Endothelial cell of hepatic sinusoid (primary cell): Measurements from ENCODE around the gene TUSC7.

ENCODE experiments used
- in situ Hi-C: cut with HindIII; loops from 2 replicates; pipeline ENCODE4 v1.10.0; 2017; ENCODE audit warnings: low sequenced_read_pairs

The TUSC7 gene

DNA sequence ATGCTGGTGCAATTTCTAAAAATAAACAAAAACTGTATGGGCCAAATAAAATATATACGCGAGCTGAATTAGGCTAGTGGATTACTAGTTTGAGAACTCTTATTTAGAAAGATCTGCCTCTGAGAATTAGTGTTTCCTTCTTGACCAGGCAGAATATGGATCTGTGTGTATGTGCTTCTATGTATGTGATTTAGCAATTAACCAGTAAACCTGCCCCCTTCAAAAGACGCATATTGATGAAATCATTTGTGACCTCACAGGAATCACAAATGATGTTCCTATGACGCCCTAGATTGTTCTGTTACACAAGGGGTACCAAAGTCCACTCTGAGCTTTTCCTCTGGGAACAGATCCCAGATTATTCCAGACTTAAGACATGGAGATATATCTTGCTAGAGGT lies at the start of gene TUSC7:
TUSC7 (plus strand) TSS at position 301 of the 400 bp plus-strand sequence.
- in situ Hi-C loops = no loop called here

DNA sequence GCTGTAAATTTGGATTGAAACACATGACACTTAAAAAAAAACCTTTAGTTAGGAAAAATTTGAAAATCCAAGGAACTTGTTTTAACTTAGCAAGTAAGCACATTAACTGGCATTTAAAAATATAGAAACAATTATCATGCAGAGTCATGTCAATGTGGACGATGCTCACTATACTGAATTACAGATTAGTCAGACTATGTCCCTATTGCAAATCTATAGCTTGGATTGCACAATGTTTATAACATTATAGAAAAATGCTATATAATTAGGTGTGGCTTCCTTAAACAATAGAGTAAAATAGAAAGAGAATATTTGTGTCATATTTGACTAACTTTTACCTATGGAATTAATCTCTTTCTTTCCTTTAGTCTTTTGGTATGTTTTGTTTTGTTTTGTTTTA lies 48.4 kb upstream of the TUSC7 start:
- in situ Hi-C loops = no loop called here

DNA sequence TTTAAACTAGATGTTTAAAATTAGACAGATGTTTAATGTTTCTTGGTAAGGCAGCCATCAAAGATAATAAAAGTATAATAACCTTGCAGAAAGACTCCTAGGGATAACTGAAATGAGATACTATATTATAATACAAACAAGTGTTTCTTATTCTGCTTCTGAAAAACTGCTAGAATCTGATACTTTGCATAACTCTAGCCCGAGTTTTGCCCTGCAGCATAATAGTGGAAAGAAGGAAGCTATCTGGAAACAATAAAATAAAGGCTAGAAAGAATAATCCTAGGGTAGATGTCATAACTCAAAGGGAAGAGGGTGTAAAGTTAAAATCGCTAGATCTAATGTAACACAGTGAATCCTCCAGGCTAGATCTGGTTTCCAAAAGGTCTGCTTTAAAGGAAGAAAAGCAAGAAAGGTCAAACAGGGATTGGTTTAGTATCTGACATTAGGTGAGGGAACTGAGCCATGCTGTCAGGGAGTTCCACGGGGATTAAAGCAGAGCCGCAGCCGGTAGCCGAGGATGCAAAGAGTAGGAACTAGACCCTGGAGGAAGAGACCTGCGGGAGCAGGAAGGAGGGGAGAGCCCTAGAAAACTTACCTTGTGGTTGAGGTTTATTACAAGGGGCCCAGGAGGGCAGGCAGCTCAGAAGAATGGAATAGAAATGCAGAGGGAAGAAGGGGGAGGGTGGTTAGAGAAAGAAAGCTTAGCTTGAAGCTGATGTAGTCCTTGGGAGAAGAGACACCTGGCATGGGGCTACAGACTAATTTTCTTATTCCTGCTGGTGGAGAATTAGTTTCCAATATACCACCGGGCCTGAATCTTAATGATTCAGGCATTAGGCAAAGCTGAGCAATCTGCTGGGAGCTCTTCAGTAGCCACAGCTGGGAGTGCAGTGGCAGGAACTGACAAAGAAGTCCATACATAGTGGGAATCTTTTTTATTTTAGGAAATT lies 46.1 kb upstream of the TUSC7 start:
- in situ Hi-C loops = no loop called here

DNA sequence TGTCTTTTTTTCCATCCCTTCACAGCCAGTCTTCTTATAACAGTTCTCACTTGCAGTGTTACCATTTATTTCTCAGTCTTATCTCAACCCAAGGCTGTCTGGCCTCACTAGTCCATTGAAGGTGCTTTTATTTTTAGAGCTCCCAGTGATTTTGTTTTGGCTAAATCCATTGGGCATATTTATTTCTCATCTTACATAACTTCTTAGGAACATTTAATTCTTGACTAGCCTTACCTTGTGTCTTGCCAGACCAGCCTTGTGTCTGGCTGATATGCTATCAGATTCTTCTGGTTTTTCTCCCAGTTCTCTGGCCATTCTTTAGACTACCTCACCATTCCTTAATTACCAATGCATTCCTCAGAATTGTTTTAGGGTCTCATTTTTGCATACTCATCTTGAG lies 42.3 kb upstream of the TUSC7 start:
- in situ Hi-C loops = no loop called here

DNA sequence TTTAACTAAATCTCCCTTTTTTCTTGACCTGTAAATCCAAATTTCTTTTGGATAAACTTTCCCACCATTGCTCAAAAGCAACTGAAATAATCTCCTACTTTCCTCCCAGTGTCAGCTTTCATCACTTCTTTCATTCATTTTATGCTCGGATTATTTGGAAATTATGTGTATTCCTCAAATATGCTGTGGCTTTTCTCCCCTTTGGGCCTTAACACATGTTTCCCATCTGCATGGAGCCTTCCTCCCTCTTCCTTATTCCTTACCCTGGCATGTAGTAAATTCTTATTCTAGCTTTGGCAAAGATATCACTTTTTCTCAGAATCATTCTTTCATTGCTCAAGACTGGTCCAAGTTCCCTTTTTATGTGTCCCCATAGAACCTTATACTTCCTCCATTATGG lies 41.8 kb upstream of the TUSC7 start:
- in situ Hi-C loops = no loop called here

DNA sequence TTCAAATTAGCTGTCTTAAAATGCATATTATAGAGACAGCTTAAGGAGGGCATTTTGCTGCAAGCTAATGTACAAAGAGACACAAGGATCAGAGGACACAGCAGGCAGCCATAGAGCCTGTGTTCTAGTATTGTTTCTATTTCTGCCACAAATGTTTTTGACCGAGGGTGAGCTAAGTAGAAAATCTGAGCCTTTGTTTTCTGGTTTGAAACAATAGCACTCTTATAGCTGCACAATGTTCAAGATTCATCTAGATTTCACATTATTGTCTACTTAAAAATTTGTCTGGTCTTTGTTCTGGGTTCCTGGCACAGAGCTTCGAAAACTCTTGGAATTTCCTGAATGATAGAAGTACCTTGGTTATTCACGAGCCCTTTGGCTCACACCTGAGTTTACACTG lies 40.0 kb upstream of the TUSC7 start:
- in situ Hi-C loops = no loop called here

DNA sequence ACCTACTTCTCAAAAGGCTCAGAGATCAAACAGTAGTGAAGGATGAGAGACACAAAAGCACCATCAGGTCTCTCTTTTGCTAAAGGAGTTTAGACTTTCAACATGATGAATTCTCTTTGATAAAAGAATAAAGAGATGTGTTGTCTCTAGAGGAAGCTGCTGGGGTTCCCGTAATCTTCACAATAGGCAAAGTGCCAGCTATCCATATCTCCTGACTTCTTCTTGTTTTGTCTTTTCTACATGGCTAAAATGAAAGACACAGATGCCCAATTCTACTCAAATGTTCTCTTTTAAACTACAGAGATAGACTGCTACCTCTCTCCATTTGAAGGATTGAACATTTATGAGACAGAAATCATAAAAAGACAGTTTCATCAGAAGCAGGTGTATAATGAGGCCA lies 38.4 kb upstream of the TUSC7 start:
- in situ Hi-C loops = loop anchor here (5.0 kb wide), 1 partner anchor 61 kb away; no protein-coding TSS in a partner anchor

DNA sequence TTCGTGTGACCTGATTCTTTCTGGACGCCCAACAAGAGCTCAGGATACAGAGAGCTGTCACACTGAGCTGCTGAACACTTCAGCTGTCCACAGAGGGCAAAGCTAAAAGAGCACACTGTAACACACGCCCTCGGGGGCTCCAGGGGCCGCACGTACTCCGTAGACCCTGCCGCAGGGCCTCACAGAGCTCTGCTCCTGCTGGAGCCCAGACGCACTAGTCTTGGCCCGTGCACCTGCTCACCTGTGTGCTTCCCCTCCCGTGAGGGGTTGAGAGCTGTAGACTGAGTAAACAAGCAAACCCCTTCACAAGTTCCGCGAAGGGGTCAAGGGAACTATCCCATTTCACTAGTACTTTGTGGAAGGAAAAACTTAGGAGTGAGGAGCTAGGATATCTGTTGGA lies 30.7 kb upstream of the TUSC7 start:
- in situ Hi-C loops = no loop called here

DNA sequence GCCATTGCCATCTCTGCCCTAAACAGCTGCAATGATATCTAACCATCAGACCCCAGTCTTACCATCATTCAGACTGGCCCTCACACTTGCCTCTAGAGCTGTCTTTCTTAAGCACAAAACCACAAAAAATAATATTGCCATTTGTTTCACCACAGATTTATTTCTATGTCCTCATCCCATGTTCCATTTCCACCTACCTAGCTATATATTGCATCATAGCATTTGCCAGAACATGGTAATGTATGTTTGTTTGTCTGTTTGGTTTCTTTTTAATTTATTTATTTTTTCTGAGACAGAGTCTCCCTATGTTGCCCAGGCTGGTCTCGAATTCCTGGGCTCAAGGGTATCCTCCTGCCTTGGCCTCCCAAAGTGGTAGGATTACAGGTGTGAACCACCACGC lies 18.5 kb upstream of the TUSC7 start:
- in situ Hi-C loops = no loop called here

DNA sequence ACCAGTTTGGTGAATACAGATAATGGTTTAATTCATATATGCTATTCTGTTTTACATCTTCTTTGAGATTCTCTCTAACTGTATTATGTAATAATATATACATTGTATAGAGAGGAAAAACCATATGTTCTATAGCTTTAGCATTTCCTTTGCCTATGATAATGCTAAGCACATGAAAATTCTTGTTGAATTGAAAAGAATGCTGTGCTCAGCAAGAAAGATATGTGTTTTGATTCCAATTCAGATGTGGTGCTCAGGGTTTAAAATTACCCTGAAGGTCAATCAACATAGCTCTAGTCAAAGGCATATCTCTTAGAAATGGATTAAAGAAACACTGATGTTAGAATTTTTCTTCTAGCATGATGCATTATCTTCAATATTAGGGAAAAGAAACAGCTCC lies 8.5 kb upstream of the TUSC7 start:
- in situ Hi-C loops = no loop called here

DNA sequence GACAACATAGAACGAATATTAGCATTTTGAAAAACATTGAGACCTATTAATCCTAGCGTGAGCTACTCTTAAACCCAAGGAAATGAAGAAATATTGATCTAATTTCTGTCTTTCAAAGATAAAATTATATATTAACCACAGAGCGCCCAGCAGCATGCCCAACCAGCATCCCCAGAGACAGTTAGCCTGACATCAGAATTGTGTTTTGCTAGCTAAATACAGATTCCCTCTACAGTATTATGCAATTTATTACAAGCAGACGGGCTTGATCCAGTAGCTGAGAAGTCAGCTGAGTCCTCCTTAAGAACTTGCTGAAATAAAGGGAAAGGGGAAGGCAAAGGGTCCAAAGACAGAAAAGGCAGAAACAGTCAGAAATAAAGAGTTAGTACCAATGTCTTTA lies 7.2 kb upstream of the TUSC7 start:
- in situ Hi-C loops = no loop called here

DNA sequence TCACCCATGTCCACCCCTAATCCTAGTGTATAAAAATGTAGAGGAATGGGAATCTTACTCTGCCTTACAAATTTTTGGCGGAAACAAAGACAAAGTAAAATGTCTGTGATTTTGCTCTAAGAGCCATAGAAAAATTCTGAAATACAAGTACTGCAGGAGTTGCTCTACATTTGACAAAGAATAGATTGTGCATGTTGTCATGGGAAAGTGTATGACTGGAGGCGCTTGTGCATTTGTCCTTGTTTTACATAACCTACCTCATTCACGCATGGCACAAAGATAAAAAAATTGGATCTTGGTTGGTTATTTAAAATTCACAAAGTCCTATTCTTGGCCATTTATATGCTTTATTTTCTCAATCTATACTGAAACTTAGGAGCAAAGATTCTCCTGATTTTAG lies 2.0 kb upstream of the TUSC7 start:
- in situ Hi-C loops = no loop called here

DNA sequence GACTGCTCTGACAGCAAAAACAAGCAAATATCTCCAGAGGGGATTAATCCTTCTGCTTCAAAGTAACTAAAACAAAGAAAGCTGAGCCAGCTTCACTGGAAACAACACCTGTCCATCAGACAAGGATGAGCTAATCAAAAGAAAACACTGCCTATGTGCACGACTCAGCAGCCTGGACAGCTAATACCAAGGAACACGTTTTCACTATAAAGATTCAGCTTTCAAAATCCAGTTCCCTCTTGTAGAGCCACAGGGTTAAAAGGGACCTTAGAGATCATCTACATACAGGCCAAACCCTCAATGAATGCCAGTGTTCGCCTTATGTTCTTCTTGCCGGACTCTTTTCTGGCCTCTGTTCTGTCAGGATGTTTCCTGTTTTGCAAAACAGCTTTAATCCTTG lies 6.9 kb downstream of the TUSC7 start:
- in situ Hi-C loops = no loop called here

DNA sequence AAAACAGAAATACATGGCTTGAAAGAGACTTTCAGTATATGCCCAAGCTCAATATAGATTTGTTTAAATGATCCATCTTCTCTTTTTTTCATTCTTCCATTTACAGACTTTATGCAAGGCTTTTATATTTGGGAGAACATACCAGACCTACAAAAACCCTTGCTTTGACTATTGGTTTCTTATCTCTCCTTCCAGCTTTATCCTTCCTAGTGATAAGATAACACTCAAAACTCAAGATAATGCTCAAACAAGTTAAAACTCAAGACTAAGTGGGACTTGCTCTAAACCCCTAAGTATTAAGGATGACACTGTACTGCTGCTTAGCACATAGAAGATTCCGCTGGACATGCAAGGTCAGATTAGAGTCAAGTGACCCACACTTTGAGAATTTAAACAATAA lies 8.0 kb downstream of the TUSC7 start:
- in situ Hi-C loops = no loop called here

DNA sequence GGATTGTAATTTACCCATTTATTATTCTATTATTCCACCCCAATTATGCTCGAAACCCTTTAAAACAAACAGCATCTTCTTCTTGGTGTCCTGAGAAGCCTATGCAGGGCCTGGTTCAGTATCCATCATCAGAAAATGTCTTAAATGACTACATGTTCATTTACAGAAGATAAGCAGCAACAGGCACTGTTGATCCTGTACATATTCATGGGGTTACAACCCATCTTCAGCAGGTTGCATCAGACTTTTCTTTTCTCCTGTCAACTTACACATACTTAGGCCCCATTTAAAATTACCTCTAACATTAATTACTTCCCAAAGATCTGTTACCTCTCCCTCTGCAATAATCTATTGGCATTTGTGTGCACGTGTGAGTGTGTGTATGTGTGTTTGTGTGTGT lies 18.9 kb downstream of the TUSC7 start:
- in situ Hi-C loops = no loop called here

DNA sequence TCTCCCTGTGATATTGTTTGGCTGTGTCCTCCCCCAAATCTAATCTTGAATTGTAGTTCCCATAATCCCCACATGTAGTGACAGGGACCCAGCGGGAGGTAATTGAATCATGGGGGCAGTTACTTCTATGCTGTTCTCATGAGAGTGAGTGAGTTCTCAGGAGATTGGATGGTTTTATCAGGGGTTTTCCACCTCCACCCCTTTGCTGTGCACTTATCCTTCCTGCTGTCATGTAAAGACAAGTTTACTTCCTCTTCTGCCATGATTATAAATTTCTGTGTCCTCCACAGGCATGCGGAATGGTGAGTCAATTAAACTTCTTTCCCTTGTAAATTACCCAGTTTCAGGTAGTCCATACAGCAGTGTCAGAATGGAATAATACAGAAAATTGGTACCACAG lies 24.7 kb downstream of the TUSC7 start:
- in situ Hi-C loops = loop anchor here (5.0 kb wide), 1 partner anchor 62 kb away; no protein-coding TSS in a partner anchor

DNA sequence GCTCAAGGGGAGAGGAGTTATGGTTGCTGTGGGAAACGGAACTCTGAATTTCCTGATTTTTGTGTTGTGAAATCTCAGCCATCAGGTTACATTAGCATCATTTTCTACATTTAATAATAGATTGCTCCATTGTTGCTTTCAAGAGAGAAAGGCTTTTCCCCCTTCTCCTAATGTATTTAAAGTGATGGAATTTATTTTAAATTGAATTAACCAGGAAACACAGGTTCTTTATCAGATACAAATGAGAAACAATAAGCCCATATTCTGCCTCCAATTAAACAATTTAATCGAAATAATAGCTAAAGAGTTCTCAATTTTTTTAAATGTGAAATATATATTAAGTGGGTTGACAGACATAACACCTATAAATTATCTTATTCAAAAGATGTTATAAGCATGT lies 30.1 kb downstream of the TUSC7 start:
- in situ Hi-C loops = no loop called here

DNA sequence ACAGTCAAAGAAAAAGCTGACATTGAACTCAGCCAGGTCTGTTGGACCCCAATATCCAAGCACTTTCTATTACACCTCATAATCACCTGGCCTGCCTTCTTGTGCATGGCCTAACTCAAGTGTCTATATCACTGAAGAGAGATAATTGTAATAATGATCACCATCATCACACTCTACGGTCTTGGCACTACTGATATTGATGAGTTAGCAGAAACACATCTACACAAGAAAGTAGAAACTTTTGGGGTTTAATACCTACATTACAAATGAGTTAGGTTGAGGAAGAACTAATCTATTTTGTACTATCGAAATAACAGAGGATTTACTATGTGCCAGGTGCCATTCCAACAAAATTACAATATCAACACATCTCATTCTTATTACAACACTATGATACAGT lies 30.7 kb downstream of the TUSC7 start:
- in situ Hi-C loops = no loop called here

DNA sequence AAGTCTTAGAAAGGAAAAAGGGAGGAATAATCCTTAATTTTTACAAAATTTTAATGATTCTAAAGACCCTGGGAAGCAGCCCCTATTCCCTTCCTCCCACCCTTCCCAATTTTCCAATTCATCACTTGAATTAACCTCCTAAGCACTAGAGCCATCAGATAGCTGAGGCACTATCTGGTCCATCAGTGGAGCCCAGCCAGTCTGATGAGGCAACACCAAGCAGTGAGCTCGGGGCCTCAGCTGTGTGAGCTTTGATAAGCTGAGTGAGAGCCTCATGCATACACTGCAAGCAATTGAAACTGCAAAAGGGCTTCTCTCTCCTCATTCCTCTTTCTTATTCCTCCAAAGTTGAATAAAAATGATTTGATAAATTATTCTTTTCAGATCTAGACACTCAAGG lies 31.9 kb downstream of the TUSC7 start:
- in situ Hi-C loops = no loop called here

DNA sequence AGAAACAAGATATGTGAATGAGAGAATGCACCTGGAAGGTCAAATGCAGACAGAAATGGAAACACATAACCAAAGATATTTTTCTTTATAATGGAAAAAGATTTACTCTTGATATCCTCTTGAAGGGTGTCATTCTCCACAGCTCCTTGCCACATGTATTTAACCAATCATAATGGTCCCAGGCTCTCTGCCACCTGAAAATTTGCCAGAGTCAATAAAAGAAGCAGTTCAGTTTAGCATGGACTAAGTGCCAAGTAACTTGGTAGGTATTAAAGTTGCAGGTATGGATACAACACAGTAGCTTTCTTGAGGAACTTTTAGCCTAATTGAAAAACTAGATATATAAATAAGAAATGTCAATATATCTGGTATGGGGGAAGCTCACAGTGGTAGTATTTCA lies 33.5 kb downstream of the TUSC7 start:
- in situ Hi-C loops = no loop called here

DNA sequence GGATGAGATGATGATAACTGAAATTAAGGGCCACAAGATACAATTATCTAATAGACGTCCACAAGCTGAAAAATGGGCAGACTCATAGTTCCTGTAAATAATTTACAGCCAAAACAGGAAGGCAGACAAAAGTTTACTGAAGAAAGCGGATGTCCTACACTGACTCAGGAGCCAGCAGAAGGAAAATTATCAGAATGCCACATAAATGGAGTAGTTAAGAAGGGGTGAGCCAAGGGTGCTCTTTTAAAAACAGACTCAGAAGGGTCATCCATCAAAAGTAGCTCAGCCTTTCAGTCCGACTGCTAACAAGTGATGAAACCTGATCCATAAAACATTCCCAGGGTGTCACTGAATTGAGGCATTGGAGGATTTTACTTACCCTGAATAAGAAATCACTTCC lies 39.8 kb downstream of the TUSC7 start:
- in situ Hi-C loops = no loop called here

DNA sequence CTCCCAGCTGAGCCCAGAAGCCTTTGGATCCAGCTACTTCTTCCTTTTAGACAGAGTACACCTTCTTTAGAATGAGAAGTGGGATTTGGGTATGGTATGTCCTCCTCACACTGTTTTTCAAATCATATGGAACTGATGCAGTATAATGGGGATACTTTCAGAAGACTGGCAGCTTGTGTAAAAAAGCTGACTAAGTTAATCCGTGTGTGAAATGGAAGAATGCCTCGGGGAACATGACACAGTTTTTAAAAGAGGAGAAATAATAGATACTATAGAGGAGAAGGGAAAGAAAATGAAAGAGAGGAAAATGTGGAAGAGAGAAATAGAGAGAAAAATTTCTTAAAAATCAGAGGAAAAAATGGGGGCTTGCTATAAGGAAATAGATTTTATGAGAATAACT lies 47.7 kb downstream of the TUSC7 start:
- in situ Hi-C loops = loop anchor here (25.0 kb wide), 1 partner anchor 895 kb away; no protein-coding TSS in a partner anchor

DNA sequence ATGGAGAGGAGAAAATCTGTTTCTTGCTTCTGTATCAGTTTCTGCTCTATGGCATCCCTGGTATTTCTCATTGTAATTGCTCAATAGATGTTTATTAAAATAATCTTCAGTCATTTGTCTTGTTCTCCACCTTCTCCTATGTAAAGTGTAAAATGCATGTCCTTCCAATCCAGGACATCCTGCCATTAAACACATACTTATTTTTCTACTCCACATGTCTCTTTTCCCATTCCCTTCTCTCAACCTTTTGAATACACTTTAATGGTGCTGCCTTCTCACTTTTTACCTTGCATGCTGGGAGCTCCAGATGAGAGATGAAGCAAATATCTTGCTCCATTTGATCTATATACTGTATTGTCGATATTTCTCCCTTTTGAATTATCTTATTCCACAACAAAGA lies 49.7 kb downstream of the TUSC7 start:
- in situ Hi-C loops = loop anchor here (25.0 kb wide), 1 partner anchor 897 kb away; no protein-coding TSS in a partner anchor
